Astrocyte of the spinal cord (primary cell): Measurements from ENCODE around the gene JAKMIP3.

Source experiments
- DNase-seq: peaks from one replicate; pipeline ENCODE4 v3.0.0; 2011; ENCODE audit warnings: low read depth, low spot score
- H3K4me3 ChIP-seq: 2 replicates; pipeline ENCODE4 v1.5.1; 2011; ENCODE audit warnings: low read depth, mild to moderate bottlenecking, low read length, moderate library complexity
- in situ Hi-C: cut with HindIII; loops from 2 replicates; pipeline ENCODE4 v1.10.0; 2017; ENCODE audit warnings: low sequenced_read_pairs
- TF ChIP-seq, protein P1 (sequence below): IDR thresholded peaks from 2 replicates; pipeline ENCODE4 v1.5.1; 2012; ENCODE audit warnings: low read depth, mild to moderate bottlenecking, low read length, inconsistent platforms

JAKMIP3 gene

DNA sequence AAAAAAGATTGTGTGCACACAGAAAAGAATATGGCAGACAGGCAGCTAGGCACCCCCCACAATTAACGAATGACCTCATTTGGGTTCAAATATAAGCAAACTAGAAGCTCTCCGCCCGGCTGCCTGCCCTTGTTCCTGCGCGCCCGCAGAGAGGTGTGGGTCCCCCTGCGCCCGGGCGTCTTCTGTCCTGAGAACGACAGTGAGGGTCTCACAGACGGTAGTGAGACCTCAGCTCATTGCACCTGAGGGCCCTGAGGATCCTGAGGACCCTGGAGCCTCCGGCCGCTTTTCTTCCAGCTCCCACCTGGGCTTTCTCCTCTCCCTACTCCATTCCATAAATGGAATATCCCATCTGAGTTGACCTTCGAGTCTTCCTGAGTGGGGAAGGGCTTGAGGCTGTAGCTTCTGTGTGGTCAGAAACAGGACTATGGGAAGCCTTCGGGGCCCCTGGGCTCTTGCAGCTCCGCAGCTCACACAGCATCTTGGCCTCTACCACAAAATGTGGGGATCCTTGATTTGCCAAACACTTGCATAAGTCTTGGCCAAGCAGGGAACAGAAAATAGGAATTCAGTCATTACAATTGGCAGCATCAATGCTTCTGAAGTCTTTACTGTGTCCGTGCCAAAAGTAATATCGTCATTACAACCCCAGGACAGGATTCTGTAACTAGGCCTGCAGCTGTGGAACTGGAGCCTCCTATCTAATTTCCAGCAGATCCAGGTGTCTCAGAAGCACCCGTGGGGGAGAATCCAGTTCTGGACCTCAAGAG is 43.8 kb downstream of the JAKMIP3 start:
- in situ Hi-C loops, result no loop called here
- TF ChIP-seq, protein P1, sequence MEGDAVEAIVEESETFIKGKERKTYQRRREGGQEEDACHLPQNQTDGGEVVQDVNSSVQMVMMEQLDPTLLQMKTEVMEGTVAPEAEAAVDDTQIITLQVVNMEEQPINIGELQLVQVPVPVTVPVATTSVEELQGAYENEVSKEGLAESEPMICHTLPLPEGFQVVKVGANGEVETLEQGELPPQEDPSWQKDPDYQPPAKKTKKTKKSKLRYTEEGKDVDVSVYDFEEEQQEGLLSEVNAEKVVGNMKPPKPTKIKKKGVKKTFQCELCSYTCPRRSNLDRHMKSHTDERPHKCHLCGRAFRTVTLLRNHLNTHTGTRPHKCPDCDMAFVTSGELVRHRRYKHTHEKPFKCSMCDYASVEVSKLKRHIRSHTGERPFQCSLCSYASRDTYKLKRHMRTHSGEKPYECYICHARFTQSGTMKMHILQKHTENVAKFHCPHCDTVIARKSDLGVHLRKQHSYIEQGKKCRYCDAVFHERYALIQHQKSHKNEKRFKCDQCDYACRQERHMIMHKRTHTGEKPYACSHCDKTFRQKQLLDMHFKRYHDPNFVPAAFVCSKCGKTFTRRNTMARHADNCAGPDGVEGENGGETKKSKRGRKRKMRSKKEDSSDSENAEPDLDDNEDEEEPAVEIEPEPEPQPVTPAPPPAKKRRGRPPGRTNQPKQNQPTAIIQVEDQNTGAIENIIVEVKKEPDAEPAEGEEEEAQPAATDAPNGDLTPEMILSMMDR, result no peak
- no peak overlapping the region for H3K4me3 ChIP-seq
- no peak for DNase-seq

- in situ Hi-C loops, result no loop called here
- TF ChIP-seq, protein P1, result no peak
- no peak overlapping the region for H3K4me3 ChIP-seq
- no peak for DNase-seq
Observed at GRCh38 chr10:132110111-132110521, 44.4 kb downstream of the JAKMIP3 start.

DNA sequence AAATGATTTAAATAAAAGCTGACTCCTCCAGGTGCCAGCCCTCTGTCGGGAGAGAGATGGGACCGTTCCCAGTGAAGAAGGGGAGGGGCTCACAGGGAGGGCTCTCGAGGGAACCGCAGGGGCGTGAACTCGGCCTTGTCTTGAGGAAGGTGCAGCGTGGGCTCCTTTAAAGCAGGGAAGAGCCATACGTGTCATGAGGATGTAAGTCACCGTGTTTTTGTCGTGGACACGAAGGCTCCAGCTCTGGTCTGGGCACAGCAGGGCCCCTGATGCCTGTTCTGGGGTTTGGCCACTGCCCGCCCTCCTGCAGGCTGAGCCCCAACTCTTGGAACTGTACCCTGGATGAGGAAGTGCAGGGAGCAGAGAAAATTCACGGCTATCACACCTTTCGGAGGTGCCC is 45.0 kb downstream of the JAKMIP3 start:
- TF ChIP-seq, protein P1, result no peak
- no peak for DNase-seq
- H3K4me3 ChIP-seq, result no peak overlapping the region
- in situ Hi-C loops, result no loop called here

DNA sequence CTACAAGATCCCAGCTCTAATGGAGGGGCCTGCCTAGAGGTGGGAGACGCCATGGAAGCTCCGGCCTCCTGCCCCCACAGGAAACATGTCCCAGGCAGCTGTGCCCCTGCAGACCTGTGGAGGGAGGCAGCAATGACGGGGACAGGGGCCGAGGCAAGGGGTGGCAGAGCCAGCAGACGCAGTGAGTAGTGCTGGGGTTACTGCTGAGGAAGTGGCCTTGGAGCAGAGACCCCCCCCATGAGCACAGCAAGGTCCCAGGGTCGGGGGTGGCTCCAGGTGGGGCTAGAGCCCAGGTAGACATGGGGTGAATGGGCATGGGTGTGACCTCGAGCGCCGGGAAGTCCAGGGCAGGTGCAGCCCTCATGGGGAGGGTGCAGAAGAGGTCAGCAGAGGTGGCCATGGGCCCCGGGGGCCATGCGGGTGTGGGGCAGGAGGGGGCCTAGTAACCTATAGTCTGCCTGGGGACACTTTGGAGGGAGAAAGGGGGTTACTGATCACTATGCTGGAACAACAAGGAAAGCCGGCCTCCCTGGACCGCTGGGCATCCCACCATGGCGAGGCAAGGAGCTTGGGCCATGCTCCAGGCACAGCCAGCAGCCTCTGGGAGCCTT is 45.5 kb downstream of the JAKMIP3 start:
- TF ChIP-seq, protein P1, result no peak
- no peak overlapping the region for H3K4me3 ChIP-seq
- in situ Hi-C loops, result no loop called here
- no peak for DNase-seq

DNA sequence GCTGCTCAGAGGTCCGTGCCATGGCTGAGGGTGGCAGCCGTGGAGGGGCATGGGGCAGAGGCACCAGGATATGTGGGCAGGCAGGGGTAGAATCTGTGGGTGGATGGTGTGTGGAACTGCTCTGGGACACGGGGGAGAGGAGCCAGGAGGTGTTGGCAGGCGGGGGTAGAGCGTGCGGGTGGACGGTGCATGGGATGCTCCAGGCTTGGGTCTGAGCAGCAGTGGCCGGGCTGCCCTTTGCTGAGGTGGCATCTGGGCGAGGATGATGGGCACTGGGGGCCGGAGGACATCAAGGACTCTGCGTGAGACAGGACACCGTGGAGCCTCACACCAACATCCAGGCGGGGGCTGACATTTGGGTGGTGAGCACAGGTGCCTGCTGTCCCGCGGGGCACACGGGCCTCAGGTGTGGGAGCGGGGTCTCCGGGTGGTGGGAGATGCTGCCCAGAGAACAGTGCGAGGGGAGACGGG is 46.2 kb downstream of the JAKMIP3 start:
- H3K4me3 ChIP-seq, result no peak overlapping the region
- DNase-seq, result no peak
- in situ Hi-C loops, result no loop called here
- TF ChIP-seq, protein P1, result no peak

GRCh38 chr10:132112611-132113010 is 46.9 kb downstream of the JAKMIP3 start:
- TF ChIP-seq, protein P1, result no peak
- in situ Hi-C loops, result no loop called here
- no peak for DNase-seq
- H3K4me3 ChIP-seq, result no peak overlapping the region
